CD4-positive, alpha-beta T cell treated with Interleukin-12 subunit alpha and Interleukin-12 subunit beta, for 1 hour (primary cell): ENCODE measurements around the gene C12orf76.
"Not testable (repeated sequence)": the region's sequence is repeated elsewhere in the genome, so short reads cannot be mapped to it uniquely, and the experiment has no call there.

Experiments
- DNase-seq: peaks from one replicate; pipeline ENCODE4 v3.0.0-alpha.2; 2020

Gene C12orf76

GRCh38 chr12:110015132-110015531 lies 33.2 kb downstream of the C12orf76 start:
- peak; percentile 50 for DNase-seq

- DNase-seq = no peak
Measured at GRCh38 chr12:110012659-110013058, 35.7 kb downstream of the C12orf76 start.

GRCh38 chr12:110012137-110012536 lies 36.2 kb downstream of the C12orf76 start:
- peak; percentile 40 for DNase-seq

DNA sequence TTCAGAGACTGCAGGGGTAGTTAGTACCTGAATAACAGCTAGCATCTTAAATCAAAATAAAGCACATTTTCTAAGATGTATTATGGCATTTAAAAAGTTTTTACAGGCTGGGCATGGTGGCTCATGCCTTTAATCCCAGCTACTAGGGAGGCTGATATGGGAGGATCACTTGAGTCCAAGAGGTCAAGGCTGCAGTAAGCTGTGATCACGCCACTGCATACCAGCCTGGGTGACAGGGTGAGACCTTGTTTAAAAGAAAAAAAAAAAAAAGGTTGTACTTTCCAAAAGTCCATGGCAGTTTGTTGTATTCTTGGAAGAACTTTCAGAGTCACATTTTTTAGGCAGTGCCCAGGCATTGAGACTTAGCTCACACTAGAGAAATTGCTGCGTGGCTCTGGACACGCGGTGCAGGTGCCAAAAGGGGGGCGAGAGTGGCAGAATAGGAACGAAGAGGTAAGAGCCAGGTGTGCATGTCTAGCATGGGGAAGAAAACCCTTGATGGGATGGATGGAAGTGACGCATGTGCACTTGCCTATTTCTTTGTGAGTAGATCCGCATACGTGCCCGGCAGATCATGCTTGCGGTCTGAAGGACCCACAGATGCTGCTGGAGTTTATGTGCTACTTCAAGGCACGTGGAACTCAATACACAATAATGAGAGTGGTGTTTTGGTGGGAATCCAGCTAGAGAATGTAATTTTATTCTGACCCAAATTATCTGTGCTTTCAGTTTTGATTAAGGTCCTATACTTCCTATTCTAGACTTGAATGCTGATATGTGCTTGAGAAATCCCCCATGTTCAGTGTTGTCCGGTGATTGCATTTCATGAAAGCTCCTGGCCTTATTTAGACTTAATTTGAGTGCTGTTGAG lies 37.2 kb downstream of the C12orf76 start:
- DNase-seq = peak; percentile 42

GRCh38 chr12:110008681-110009398 lies 39.5 kb downstream of the C12orf76 start:
- not testable (repeated sequence) for DNase-seq

GRCh38 chr12:110007881-110008280 lies 40.4 kb downstream of the C12orf76 start:
- DNase-seq = no peak

GRCh38 chr12:110006115-110006514 lies 42.2 kb downstream of the C12orf76 start:
- DNase-seq = no peak

GRCh38 chr12:110005319-110005973 lies 42.9 kb downstream of the C12orf76 start:
- peak; percentile 36 for DNase-seq

DNA sequence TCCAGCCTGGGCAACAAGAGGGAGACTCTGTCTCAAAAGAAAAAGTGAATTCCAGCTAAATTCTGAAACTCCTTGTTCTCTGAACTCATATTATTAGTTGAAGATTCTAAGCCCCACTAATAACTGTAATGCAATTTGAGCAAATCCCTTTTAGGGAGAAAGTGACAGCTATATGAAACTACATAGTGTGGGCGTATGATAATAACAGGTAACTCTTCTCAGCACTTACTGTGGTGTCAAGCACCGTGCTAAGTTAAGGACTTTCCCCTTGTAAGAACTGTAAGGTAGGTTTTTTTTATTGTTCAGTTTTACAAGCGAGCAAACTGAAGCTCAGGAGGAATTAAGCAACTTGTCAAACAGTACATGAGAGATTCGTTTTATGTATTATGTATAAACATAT lies 43.7 kb downstream of the C12orf76 start:
- DNase-seq = no peak

- DNase-seq = no peak
Measured at GRCh38 chr12:110002676-110003515, 45.4 kb downstream of the C12orf76 start.

DNA sequence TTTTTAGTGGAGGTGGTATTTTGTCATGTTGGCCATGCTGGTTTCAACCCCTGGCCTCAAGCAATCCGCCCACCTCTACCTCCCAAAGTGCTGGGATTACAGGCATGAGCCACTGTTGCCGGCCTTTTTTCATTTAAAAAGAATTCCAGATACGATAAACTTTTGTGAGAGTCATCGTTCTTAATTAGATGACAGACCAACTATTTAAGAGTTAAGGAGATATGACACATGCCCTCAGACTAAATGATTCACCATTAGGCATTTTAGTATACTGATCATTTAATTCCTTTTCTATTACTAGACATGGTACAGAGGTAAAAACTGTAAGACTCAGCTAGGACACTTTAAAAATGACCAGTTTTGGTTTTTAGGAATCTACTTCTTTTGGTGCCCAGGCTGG lies 46.7 kb downstream of the C12orf76 start:
- no peak for DNase-seq

- DNase-seq = no peak
Measured at GRCh38 chr12:109999983-110000505, 48.3 kb downstream of the C12orf76 start.

GRCh38 chr12:109999649-109999971 lies 48.7 kb downstream of the C12orf76 start:
- no peak for DNase-seq

GRCh38 chr12:109998904-109999648 lies 49.2 kb downstream of the C12orf76 start, which contains the start of gene ANKRD13A:
ANKRD13A (plus strand) TSS chr12:109999430; CDS start chr12:109999689, 259 bp downstream.
- DNase-seq = peak; percentile 95

DNA sequence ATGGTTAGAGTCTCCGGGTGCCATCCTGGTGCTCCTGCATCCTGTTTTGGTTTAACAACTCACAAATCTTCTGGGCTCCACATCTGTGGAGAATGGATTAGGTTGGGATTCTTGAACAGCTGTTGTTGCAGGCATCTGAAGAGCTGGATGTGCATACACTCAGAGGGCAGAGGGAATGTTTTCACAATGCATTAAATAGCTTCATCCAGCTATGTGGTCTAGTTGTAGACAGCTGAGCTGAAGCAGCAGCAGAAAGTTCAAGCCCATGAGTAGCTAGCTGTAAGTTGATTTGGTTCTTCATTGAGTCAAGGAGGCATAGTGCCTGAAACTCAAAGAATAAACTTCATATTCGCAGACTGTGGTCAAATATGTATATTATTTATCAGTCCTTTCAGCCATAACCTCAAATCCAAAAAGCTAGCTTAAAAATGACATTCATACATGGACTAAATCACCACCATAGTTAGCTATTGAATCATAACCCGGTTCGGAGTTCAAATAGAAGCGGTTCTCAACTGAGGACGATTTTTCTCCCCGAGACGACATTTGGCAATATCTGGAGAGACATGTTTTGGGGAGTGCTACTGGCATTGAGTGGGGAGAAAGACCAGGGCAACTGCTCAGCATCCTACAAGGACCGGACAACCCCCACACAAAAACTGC lies 50.0 kb downstream of the C12orf76 start:
- DNase-seq = no peak

DNA sequence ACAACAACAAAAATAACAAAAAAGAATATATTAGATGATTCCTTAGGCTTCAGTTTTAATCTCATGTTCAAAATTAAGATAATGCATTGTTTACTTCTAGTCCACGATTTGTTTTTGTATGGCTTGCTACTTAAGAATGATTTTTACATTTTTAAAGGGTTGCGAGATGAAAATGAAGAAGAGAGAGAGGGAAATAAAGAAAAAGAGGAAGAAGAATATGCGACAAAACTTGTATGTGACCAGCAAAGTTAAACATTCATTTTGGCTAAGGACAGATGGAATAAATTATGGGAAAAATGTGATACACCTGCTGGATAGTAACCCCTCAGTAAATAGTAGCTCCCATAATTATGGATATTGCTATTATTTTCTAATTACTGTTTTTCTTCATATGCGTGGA lies 50.9 kb downstream of the C12orf76 start:
- DNase-seq = no peak

DNA sequence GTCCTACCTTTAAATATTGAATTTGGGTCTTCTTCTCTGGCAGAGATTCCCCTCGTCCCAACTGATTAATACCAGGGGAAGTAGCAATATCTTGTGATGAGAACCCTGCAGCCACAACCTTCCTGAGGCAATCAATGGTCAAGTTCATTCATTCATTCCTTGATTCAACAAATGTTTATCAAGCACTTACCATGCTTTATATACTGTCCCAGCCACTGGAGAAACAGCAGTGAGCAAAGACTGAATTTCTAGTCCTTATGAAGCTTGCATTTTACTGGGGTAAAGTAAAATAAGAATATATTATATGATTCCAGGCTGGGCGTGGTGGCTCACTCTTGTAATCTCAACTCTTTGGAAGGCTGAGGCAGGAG lies 51.9 kb downstream of the C12orf76 start:
- no peak for DNase-seq

DNA sequence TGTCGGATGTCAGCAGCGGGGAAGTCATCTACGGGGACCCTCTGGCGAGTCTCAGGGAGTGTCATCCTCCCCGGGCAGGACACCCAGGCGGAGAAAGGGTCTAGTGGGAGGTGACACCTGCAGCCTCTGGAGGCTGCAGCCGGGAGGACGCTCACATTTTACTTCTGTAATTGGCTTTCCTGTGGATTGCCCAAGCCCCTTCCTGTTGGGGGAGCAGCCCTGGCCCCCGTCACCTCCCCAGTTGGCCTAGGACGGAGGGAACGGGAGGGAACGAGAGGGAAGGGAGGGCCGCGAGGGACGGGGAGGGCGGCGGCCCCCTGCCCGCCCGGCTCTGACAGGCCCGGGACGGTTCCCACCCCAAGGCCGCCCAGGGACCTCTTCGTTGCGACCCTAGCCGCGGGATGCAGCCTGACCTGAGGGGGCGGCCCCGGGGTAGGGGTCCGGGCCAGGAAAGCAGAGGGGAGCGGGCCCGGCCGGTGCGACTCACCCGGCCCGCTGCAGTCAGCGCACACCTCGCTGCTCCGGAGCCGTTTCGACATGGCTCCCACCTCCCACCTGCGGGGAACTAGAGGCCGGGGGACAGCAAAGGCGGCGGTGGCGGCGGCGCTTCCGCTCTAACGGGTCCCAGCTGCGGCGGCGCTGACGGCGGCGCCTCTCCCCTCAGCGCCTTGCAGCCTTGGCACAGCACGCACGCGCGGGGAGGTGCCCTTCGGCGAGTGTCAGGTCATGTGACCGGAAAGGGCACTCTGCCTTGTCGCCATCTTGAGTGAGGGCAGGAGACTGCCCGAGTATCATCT lies 52.4 kb downstream of the C12orf76 start, which contains the start of gene GIT2:
GIT2 (minus strand) TSS at position 683 of the 797 bp plus-strand sequence; CDS start at position 539, 144 bp downstream.
- DNase-seq = peak; percentile 95

- DNase-seq = no peak
Measured at GRCh38 chr12:109995361-109995685, 53.0 kb downstream of the C12orf76 start.
